MG63 (cell line): ENCODE results near the gene BPHL. TPM values are rescaled to one million over a fixed set of nuclear protein-coding genes. Genes with fewer than 3 reads are reported as not detected.
"Not testable (repeated sequence)": the region's sequence is repeated elsewhere in the genome, so short reads cannot be mapped to it uniquely, and the experiment has no call there.

Experiments
- DNase-seq: peaks from one replicate; pipeline ENCODE4 v3.0.0-alpha.2; 2020
- H3K27me3 ChIP-seq: fragments of 250-450 bp; sonication (Bioruptor Pico); 2 replicates; pipeline ENCODE4 v1.5.1; 2020; ENCODE audit warnings: mild to moderate bottlenecking, moderate library complexity
- H3K36me3 ChIP-seq: fragments of 250-450 bp; sonication (Bioruptor Pico); 2 replicates; pipeline ENCODE4 v1.5.1; 2020; ENCODE audit warnings: mild to moderate bottlenecking, moderate library complexity
- H3K4me3 ChIP-seq: fragments of 250-450 bp; sonication (Bioruptor Pico); 2 replicates; pipeline ENCODE4 v1.5.1; 2020; ENCODE audit warnings: mild to moderate bottlenecking, moderate library complexity
- H3K9me3 ChIP-seq: fragments of 250-450 bp; sonication (Bioruptor Pico); 2 replicates; pipeline ENCODE4 v1.5.1; 2020; ENCODE audit warnings: mild to moderate bottlenecking, moderate library complexity
- total RNA-seq: library from RNA; depleted of rRNA; stranded (reverse); fragments of >200 nt; shearing (Covaris generic); gene quantifications from 2 replicates; pipeline ENCODE4 v1.2.3, GENCODE V29; 2014; ENCODE audit warnings: low replicate concordance

Gene BPHL
- total RNA-seq, 1 experiment from 2014 or later: 5.8 TPM

GRCh38 chr6:3162565-3163247, 44.2 kb downstream of the BPHL start:
- H3K27me3 ChIP-seq: no peaks in the 10 kb centered on the region
- peak; percentile 73 for DNase-seq
- H3K9me3 ChIP-seq: no peaks in the 10 kb centered on the region
- H3K4me3 ChIP-seq: peak overlapping the region; percentile 64
- no peaks in the 10 kb centered on the region for H3K36me3 ChIP-seq

GRCh38 chr6:3163248-3163594, 44.7 kb downstream of the BPHL start:
- H3K9me3 ChIP-seq: no peaks in the 10 kb centered on the region
- H3K4me3 ChIP-seq: peak overlapping the region; percentile 64
- no peak for DNase-seq
- no peaks in the 10 kb centered on the region for H3K36me3 ChIP-seq
- H3K27me3 ChIP-seq: no peaks in the 10 kb centered on the region

GRCh38 chr6:3164388-3164787, 45.9 kb downstream of the BPHL start:
- Histone ChIP-seq H3K36me3 (no peaks in the 10 kb centered on the region), H3K27me3 (no peaks in the 10 kb centered on the region), H3K4me3 (no peak overlapping the region), H3K9me3 (no peaks in the 10 kb centered on the region)
- DNase-seq: no peak

GRCh38 chr6:3165631-3166534, 47.4 kb downstream of the BPHL start:
- Histone ChIP-seq H3K9me3 (no peaks in the 10 kb centered on the region), H3K27me3 (no peaks in the 10 kb centered on the region), H3K36me3 (no peaks in the 10 kb centered on the region), H3K4me3 (no peak overlapping the region)
- DNase-seq: no peak

- H3K27me3 ChIP-seq, H3K36me3 ChIP-seq, DNase-seq, H3K9me3 ChIP-seq, H3K4me3 ChIP-seq: not testable (repeated sequence)
Observed at GRCh38 chr6:3166535-3167225, 48.2 kb downstream of the BPHL start.

GRCh38 chr6:3168046-3168445, 49.5 kb downstream of the BPHL start:
- DNase-seq, H3K4me3 ChIP-seq, H3K9me3 ChIP-seq, H3K36me3 ChIP-seq, H3K27me3 ChIP-seq: not testable (repeated sequence)

GRCh38 chr6:3170676-3171075, 52.2 kb downstream of the BPHL start:
- not testable (repeated sequence) for H3K4me3 ChIP-seq, H3K9me3 ChIP-seq, H3K36me3 ChIP-seq, H3K27me3 ChIP-seq, DNase-seq

- H3K9me3 ChIP-seq, H3K4me3 ChIP-seq, H3K36me3 ChIP-seq, DNase-seq, H3K27me3 ChIP-seq: not testable (repeated sequence)
Observed at GRCh38 chr6:3171313-3172175, 53.0 kb downstream of the BPHL start.

- not testable (repeated sequence) for H3K36me3 ChIP-seq, H3K9me3 ChIP-seq, DNase-seq, H3K4me3 ChIP-seq, H3K27me3 ChIP-seq
Observed at GRCh38 chr6:3172789-3173188, 54.3 kb downstream of the BPHL start.

- H3K4me3 ChIP-seq, H3K36me3 ChIP-seq, DNase-seq, H3K9me3 ChIP-seq, H3K27me3 ChIP-seq: not testable (repeated sequence)
Observed at GRCh38 chr6:3173636-3174089, 55.2 kb downstream of the BPHL start.

- no peaks in the 10 kb centered on the region for H3K9me3 ChIP-seq
- no peak for DNase-seq
- H3K36me3 ChIP-seq: no peaks in the 10 kb centered on the region
- no peak overlapping the region for H3K4me3 ChIP-seq
- H3K27me3 ChIP-seq: no peaks in the 10 kb centered on the region
Observed at GRCh38 chr6:3175715-3176402, 57.3 kb downstream of the BPHL start.

GRCh38 chr6:3176562-3177355, 58.2 kb downstream of the BPHL start:
- peak; percentile 69 for DNase-seq
- no peak overlapping the region for H3K4me3 ChIP-seq
- H3K27me3 ChIP-seq: no peaks in the 10 kb centered on the region
- no peaks in the 10 kb centered on the region for H3K36me3 ChIP-seq
- no peaks in the 10 kb centered on the region for H3K9me3 ChIP-seq

- H3K36me3 ChIP-seq, DNase-seq, H3K27me3 ChIP-seq, H3K9me3 ChIP-seq, H3K4me3 ChIP-seq: not testable (repeated sequence)
Observed at GRCh38 chr6:3178666-3179065, 60.2 kb downstream of the BPHL start.

GRCh38 chr6:3179945-3180344, 61.4 kb downstream of the BPHL start:
- H3K27me3 ChIP-seq, DNase-seq, H3K4me3 ChIP-seq, H3K9me3 ChIP-seq, H3K36me3 ChIP-seq: not testable (repeated sequence)

- Histone ChIP-seq H3K4me3 (no peak overlapping the region), H3K36me3 (no peaks in the 10 kb centered on the region), H3K9me3 (no peaks in the 10 kb centered on the region), H3K27me3 (no peaks in the 10 kb centered on the region)
- DNase-seq: no peak
Observed at GRCh38 chr6:3181105-3181504, 62.6 kb downstream of the BPHL start.
